HepG2 (cell line): ENCODE results near the gene RIPOR1. TPM values are rescaled to one million over a fixed set of nuclear protein-coding genes. Genes with fewer than 3 reads are reported as not detected.

Source experiments
- ELF4 ChIP-seq: sonication (generic); formaldehyde crosslinking; IDR thresholded peaks from 2 replicates; pipeline ENCODE4 v1.5.0; 2020; ENCODE audit warnings: missing genetic modification reagents, mild to moderate bottlenecking, moderate library complexity, borderline replicate concordance
- GPBP1L1 ChIP-seq: sonication (generic); formaldehyde crosslinking; IDR thresholded peaks from 2 replicates; pipeline ENCODE4 v1.5.0; 2020; ENCODE audit warnings: mild to moderate bottlenecking, missing genetic modification reagents
- HDAC6 ChIP-seq: fragments of 200-600 bp; sonication (generic); IDR thresholded peaks from 2 replicates; pipeline ENCODE4 v1.7.0; 2017; ENCODE audit warnings: mild to moderate bottlenecking, antibody characterized with exemption, low read length, low read depth
- MTF2 ChIP-seq: sonication (generic); formaldehyde crosslinking; IDR thresholded peaks from 2 replicates; pipeline ENCODE4 v1.5.0; 2020; ENCODE audit warnings: missing genetic modification reagents, borderline replicate concordance
- POLR2AphosphoS2 ChIP-seq: IDR thresholded peaks from 2 replicates; pipeline ENCODE4 v1.6.1; 2011; ENCODE audit warnings: low read depth, low read length, improper control_type of control experiment
- POLR2AphosphoS5 ChIP-seq: IDR thresholded peaks from 2 replicates; pipeline ENCODE4 v1.6.1; 2012; ENCODE audit warnings: low read depth, low read length
- TBX3 ChIP-seq: fragments of 450-650 bp; IDR thresholded peaks from 2 replicates; pipeline ENCODE4 v1.6.1; 2017; ENCODE audit warnings: antibody characterized with exemption, mild to moderate bottlenecking, inconsistent platforms, borderline replicate concordance
- TEF ChIP-seq: sonication (generic); formaldehyde crosslinking; IDR thresholded peaks from 2 replicates; pipeline ENCODE4 v1.5.0; 2020; ENCODE audit warnings: missing genetic modification reagents
- ZBTB33 ChIP-seq: sonication (generic); formaldehyde crosslinking; IDR thresholded peaks from 2 replicates; pipeline ENCODE4 v1.4.0; 2020; ENCODE audit warnings: missing genetic modification reagents
- ZBTB49 ChIP-seq: sonication (generic); formaldehyde crosslinking; IDR thresholded peaks from 2 replicates; pipeline ENCODE4 v1.4.0; 2020; ENCODE audit warnings: missing genetic modification reagents, borderline replicate concordance
- ZNF160 ChIP-seq: sonication (generic); formaldehyde crosslinking; IDR thresholded peaks from 2 replicates; pipeline ENCODE4 v1.8.0; 2022; ENCODE audit warnings: mild to moderate bottlenecking, inconsistent platforms, missing genetic modification reagents
- ZNF629 ChIP-seq: sonication (generic); formaldehyde crosslinking; conservative IDR thresholded peaks from 2 replicates; pipeline ENCODE4 v1.5.0; 2020; ENCODE audit warnings: missing genetic modification reagents
- polyA plus RNA-seq, 8 experiments: library from polyadenylated mRNA; depleted of rRNA in 3 of 8; stranded (reverse) in 7 of 8; unstranded in 1 of 8; fragments of >200 nt; fragmentation: Illumina TruSeq in 4 of 8; extraction: Trizol in 4 of 8; gene quantifications; 2 replicates each; pipeline versions ENCODE4 v1.2.1 to v1.2.3, GENCODE V29; 2011 to 2016; ENCODE audit warnings: low read depth in 4 of 8, missing spikeins in 1 of 8, mixed read lengths in 1 of 8; ENCODE audit not compliant: insufficient read depth in 1 of 8
- total RNA-seq, 5 experiments: library from RNA; depleted of rRNA; stranded (reverse); fragments of >200 nt; fragmentation: Illumina TruSeq; extraction: Trizol; gene quantifications; 2 replicates each; pipeline ENCODE4 v1.2.3, GENCODE V29; 2016; ENCODE audit warnings: low read depth in 1 of 5
- TF ChIP-seq, protein P1 (sequence below): sonication (generic); formaldehyde crosslinking; IDR thresholded peaks from 2 replicates; pipeline ENCODE4 v1.5.1; 2020; ENCODE audit warnings: mild to moderate bottlenecking, missing genetic modification reagents, borderline replicate concordance
- TF ChIP-seq, protein P2 (sequence below): sonication (generic); formaldehyde crosslinking; IDR thresholded peaks from 2 replicates; pipeline ENCODE4 v1.9.0; 2021; ENCODE audit warnings: missing genetic modification reagents, mild to moderate bottlenecking, borderline replicate concordance

Gene RIPOR1
- total and polyA plus RNA-seq, 2 of the 13 experiments (the other 11 are each of a cell fraction or from before 2014, with no cell fraction given) = 4.6 to 8.1 TPM

- TF ChIP-seq, protein P1, sequence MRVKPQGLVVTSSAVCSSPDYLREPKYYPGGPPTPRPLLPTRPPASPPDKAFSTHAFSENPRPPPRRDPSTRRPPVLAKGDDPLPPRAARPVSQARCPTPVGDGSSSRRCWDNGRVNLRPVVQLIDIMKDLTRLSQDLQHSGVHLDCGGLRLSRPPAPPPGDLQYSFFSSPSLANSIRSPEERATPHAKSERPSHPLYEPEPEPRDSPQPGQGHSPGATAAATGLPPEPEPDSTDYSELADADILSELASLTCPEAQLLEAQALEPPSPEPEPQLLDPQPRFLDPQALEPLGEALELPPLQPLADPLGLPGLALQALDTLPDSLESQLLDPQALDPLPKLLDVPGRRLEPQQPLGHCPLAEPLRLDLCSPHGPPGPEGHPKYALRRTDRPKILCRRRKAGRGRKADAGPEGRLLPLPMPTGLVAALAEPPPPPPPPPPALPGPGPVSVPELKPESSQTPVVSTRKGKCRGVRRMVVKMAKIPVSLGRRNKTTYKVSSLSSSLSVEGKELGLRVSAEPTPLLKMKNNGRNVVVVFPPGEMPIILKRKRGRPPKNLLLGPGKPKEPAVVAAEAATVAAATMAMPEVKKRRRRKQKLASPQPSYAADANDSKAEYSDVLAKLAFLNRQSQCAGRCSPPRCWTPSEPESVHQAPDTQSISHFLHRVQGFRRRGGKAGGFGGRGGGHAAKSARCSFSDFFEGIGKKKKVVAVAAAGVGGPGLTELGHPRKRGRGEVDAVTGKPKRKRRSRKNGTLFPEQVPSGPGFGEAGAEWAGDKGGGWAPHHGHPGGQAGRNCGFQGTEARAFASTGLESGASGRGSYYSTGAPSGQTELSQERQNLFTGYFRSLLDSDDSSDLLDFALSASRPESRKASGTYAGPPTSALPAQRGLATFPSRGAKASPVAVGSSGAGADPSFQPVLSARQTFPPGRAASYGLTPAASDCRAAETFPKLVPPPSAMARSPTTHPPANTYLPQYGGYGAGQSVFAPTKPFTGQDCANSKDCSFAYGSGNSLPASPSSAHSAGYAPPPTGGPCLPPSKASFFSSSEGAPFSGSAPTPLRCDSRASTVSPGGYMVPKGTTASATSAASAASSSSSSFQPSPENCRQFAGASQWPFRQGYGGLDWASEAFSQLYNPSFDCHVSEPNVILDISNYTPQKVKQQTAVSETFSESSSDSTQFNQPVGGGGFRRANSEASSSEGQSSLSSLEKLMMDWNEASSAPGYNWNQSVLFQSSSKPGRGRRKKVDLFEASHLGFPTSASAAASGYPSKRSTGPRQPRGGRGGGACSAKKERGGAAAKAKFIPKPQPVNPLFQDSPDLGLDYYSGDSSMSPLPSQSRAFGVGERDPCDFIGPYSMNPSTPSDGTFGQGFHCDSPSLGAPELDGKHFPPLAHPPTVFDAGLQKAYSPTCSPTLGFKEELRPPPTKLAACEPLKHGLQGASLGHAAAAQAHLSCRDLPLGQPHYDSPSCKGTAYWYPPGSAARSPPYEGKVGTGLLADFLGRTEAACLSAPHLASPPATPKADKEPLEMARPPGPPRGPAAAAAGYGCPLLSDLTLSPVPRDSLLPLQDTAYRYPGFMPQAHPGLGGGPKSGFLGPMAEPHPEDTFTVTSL = no peak
- TF ChIP-seq GPBP1L1 (CRISPR knock-in tag) (no peak), ZNF629 (no peak; the same call in 1 of the 2 replicates), HDAC6 (no peak), TEF (no peak), ZBTB33 (no peak), TBX3 (no peak), MTF2 (CRISPR knock-in tag) (no peak), POLR2AphosphoS2 (no peak), POLR2AphosphoS5 (peak; percentile 88), ZBTB49 (CRISPR knock-in tag) (no peak; the same call in 1 of the 2 replicates), ELF4 (CRISPR knock-in tag) (no peak; the same call in 1 of the 2 replicates), ZNF160 (peak; percentile 84; the same call in 1 of the 2 replicates)
- TF ChIP-seq, protein P2, sequence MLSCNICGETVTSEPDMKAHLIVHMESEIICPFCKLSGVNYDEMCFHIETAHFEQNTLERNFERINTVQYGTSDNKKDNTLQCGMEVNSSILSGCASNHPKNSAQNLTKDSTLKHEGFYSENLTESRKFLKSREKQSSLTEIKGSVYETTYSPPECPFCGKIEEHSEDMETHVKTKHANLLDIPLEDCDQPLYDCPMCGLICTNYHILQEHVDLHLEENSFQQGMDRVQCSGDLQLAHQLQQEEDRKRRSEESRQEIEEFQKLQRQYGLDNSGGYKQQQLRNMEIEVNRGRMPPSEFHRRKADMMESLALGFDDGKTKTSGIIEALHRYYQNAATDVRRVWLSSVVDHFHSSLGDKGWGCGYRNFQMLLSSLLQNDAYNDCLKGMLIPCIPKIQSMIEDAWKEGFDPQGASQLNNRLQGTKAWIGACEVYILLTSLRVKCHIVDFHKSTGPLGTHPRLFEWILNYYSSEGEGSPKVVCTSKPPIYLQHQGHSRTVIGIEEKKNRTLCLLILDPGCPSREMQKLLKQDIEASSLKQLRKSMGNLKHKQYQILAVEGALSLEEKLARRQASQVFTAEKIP = no peak
Measured at GRCh38 chr16:67561824-67562525, 33.3 kb downstream of the RIPOR1 start (continued).
